Endothelial cell of umbilical vein (primary cell): ENCODE measurements around the gene NKD1. TPM values are rescaled to one million over a fixed set of nuclear protein-coding genes. Genes with fewer than 3 reads are reported as not detected.

Experiments
- BruUV-seq: library from RNA; stranded (reverse); fragments of 400-500 nt; replicated peaks from 2 replicates; lab custom pipeline; 2021; lab: Mats Ljungman, UMichigan
- CTCF ChIA-PET: fragments of 300-600, 350-600 bp; sonication (Branson Sonifier 250); formaldehyde crosslinking; loops from one replicate; lab custom pipeline; 2021; ENCODE audit warnings: antibody characterized with exemption, inconsistent platforms; lab: Charles Lee
- POLR2A ChIA-PET: fragments of 300-600, 350-600 bp; sonication (Branson Sonifier 250); formaldehyde crosslinking; loops from one replicate; lab custom pipeline; 2021; ENCODE audit warnings: antibody characterized with exemption, inconsistent platforms; lab: Charles Lee
- DNase-seq: peaks from one replicate; pipeline ENCODE4 v3.0.0-alpha.2; 2011; ENCODE audit warnings: low read depth, low spot score
- FAIRE-seq: peaks from 2 replicates; lab custom pipeline; 2011; peaks lifted over from hg19 to GRCh38; lab: Jason Lieb, UNC
- H2AFZ ChIP-seq: 2 replicates; pipeline ENCODE4 v1.6.0; 2012; ENCODE audit warnings: low read depth, low read length, control low read depth, inconsistent platforms
- H3K27ac ChIP-seq: 2 replicates; pipeline ENCODE4 v1.5.1; 2011; ENCODE audit warnings: low read depth, mild to moderate bottlenecking, control low read depth, low read length, moderate library complexity; ENCODE audit not compliant: insufficient read depth
- H3K27me3 ChIP-seq, 2 experiments: 2 replicates each; pipeline versions ENCODE4 v1.6.0 to v1.6.1; 2011; ENCODE audit warnings: low read length in 2 of 2, mixed read lengths in 1 of 2; ENCODE audit not compliant: control insufficient read depth in 2 of 2, insufficient read depth in 2 of 2
- H3K36me3 ChIP-seq, 2 experiments: 2 replicates in 1 of 2; 3 replicates in 1 of 2; pipeline ENCODE4 v1.5.1; 2011; ENCODE audit warnings: low read length in 2 of 2, mild to moderate bottlenecking in 1 of 2, moderate library complexity in 1 of 2; ENCODE audit not compliant: control insufficient read depth in 2 of 2, insufficient read depth in 2 of 2; ENCODE audit errors: extremely low read depth in 1 of 2
- H3K4me1 ChIP-seq: 3 replicates; pipeline ENCODE4 v1.5.1; 2011; ENCODE audit warnings: mild to moderate bottlenecking, low read length; ENCODE audit not compliant: control insufficient read depth, insufficient read depth; ENCODE audit errors: extremely low read depth
- H3K4me2 ChIP-seq: 2 replicates; pipeline ENCODE4 v1.6.1; 2011; ENCODE audit warnings: low read length, control low read depth, mixed read lengths; ENCODE audit not compliant: insufficient read depth
- H3K4me3 ChIP-seq, 3 experiments: fragments of 200-600 bp in 1 of 3; sonication (generic), shearing (Covaris generic) in 1 of 3; replicated peaks in 1 of 3; 2 replicates each; pipeline ENCODE4 v1.5.1; 2011 to 2016; ENCODE audit warnings: control low read depth in 3 of 3, low read length in 3 of 3, mild to moderate bottlenecking in 2 of 3, inconsistent platforms in 1 of 3, low read depth in 1 of 3, moderate library complexity in 1 of 3; ENCODE audit not compliant: insufficient read depth in 1 of 3
- H3K79me2 ChIP-seq: 2 replicates; pipeline ENCODE4 v1.6.0; 2012; ENCODE audit warnings: low read length, inconsistent platforms; ENCODE audit not compliant: control insufficient read depth, insufficient read depth
- H3K9ac ChIP-seq: replicated peaks from 2 replicates; pipeline ENCODE3; 2011; ENCODE audit warnings: low read length, control low read depth; ENCODE audit not compliant: insufficient read depth; ENCODE audit errors: extremely low read depth
- H3K9me1 ChIP-seq: replicated peaks from 3 replicates; pipeline ENCODE4 v1.6.0; 2011; ENCODE audit warnings: mild to moderate bottlenecking, low read length; ENCODE audit not compliant: control insufficient read depth, insufficient read depth; ENCODE audit errors: extremely low read depth
- H3K9me3 ChIP-seq: replicated peaks from 2 replicates; pipeline ENCODE4 v1.5.1; 2012; ENCODE audit warnings: low read length, inconsistent platforms; ENCODE audit not compliant: control insufficient read depth, insufficient read depth
- H4K20me1 ChIP-seq: replicated peaks from 2 replicates; pipeline ENCODE3; 2011; ENCODE audit warnings: mild to moderate bottlenecking, low read length; ENCODE audit not compliant: control insufficient read depth, insufficient read depth; ENCODE audit errors: extremely low read depth
- EZH2 ChIP-seq: IDR thresholded peaks from 2 replicates; pipeline ENCODE4 v1.6.1; 2012; ENCODE audit warnings: borderline replicate concordance, low read depth, mild to moderate bottlenecking, moderate library complexity, low read length, inconsistent platforms; ENCODE audit not compliant: severe bottlenecking
- FOS ChIP-seq: IDR thresholded peaks from 2 replicates; pipeline ENCODE4 v1.6.1; 2011; ENCODE audit warnings: mild to moderate bottlenecking, low read length, moderate library complexity, borderline replicate concordance; ENCODE audit not compliant: insufficient read depth
- GATA2 ChIP-seq: IDR thresholded peaks from 2 replicates; pipeline ENCODE4 v1.7.0; 2011; ENCODE audit warnings: low read depth, mild to moderate bottlenecking, moderate library complexity, mixed read lengths, low read length; ENCODE audit not compliant: insufficient read length, insufficient read depth
- JUN ChIP-seq: IDR thresholded peaks from 2 replicates; pipeline ENCODE4 v1.6.1; 2011; ENCODE audit warnings: borderline replicate concordance, low read depth; ENCODE audit not compliant: insufficient read length, insufficient read depth
- MYC ChIP-seq: IDR thresholded peaks from one replicate; pipeline ENCODE4 v1.6.1; 2011; ENCODE audit warnings: mild to moderate bottlenecking, low read depth, low read length
- POLR2A ChIP-seq: IDR thresholded peaks from 2 replicates; pipeline ENCODE4 v1.6.1; 2012; ENCODE audit warnings: low read depth, mild to moderate bottlenecking, control low read depth, low read length
- POLR2AphosphoS5 ChIP-seq: IDR thresholded peaks from 2 replicates; pipeline ENCODE4 v1.6.1; 2012; ENCODE audit warnings: low read depth, mild to moderate bottlenecking, control low read depth, low read length, moderate library complexity; ENCODE audit not compliant: insufficient read depth
- dilution Hi-C: fragments of 300-500 bp; cut with MboI; formaldehyde crosslinking; loops from one replicate; pipeline ENCODE4 v1.15.0; 2019; ENCODE audit warnings: low sequenced_read_pairs; ENCODE audit not compliant: extremely low pct_ligation_motif_present
- intact Hi-C: fragments of 100-400 bp; cut with micrococcal nuclease; formaldehyde crosslinking; loops from one replicate; pipeline ENCODE4 v1.10.0; 2022
- polyA plus RNA-seq, 4 experiments: library from polyadenylated mRNA; depleted of rRNA in 3 of 4; stranded (reverse) in 3 of 4; unstranded in 1 of 4; fragments of >200 nt; gene quantifications; 2 replicates each; pipeline versions ENCODE4 v1.2.1 to v1.2.3, GENCODE V29; 2011 to 2012; ENCODE audit warnings: missing spikeins in 1 of 4
- total RNA-seq: library from RNA; stranded (reverse); gene quantifications from 2 replicates; pipeline ENCODE4 v1.2.3, GENCODE V29; 2021
- TF ChIP-seq, protein P1 (sequence below), 2 donors: IDR thresholded peaks; 1 replicate in 1 of 2; 2 replicates in 1 of 2; pipeline ENCODE4 v1.5.1; 2011; ENCODE audit warnings: low read length in 2 of 2, mild to moderate bottlenecking in 2 of 2, moderate library complexity in 2 of 2, control low read depth in 1 of 2, inconsistent platforms in 1 of 2, low read depth in 1 of 2; ENCODE audit not compliant: insufficient read depth in 1 of 2; ENCODE audit errors: extremely low read depth in 1 of 2
- TF ChIP-seq, protein P2 (sequence below): IDR thresholded peaks from 2 replicates; pipeline ENCODE4 v1.6.1; 2011; ENCODE audit not compliant: insufficient read depth, insufficient read length

Gene NKD1
- total and polyA plus RNA-seq, 2 donors (not counting 3 experiments of a cell fraction or from before 2014, with no cell fraction given): not detected

DNA sequence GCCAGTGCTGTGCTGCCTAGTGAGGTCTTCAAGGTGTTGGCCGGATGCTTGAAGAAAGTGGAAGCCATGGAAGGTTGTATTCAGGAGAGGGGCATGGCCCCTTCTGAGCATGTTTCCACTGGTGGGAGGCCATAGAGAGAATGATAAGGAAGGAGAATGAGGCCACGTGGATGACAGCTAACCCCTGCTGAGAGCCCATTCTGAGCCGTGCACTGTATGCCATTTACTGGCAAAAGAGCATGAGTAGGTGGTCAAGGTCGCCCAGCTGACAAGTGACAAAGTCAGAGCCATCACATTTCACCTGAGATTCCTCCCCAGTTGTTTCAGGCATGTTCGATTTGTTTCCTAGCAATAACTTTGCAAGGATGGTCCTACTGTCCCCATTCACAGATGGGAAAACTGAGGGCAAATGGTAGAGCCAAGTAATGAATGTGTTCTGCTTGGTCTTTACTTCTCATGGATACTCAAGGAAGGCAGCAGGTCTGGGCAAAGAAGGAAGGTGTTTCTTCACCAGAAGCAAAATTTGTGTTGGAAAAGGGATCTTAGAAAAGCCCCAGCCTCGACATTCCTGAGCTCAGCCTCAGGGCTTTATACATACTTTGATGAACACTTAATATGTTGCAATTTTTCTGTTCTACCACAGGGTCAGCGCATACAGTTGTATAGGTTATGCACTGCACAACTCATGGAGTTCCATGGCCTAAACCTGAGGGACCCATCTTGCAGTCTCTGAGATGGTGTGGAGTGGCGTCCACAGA lies 10.5 kb upstream of the NKD1 start:
- no peak overlapping the region for H2AFZ ChIP-seq
- CTCF ChIA-PET: interaction anchor here (1.0 to 1.9 kb wide), 2 partner anchors 128 to 269 kb away, joined by 3 to 5 read pairs; no protein-coding TSS in a partner anchor
- POLR2A ChIA-PET: no interaction called here

More for the DNA sequence above, 10.5 kb upstream of the NKD1 start:
- H3K4me1 ChIP-seq: no peaks in the 10 kb centered on the region
- no peak overlapping the region for H3K4me2 ChIP-seq
- H3K9me1 ChIP-seq: no peaks in the 10 kb centered on the region
- H3K4me3 ChIP-seq: no peak overlapping the region
- H3K27ac ChIP-seq: no peak overlapping the region
- TF ChIP-seq, protein P1, sequence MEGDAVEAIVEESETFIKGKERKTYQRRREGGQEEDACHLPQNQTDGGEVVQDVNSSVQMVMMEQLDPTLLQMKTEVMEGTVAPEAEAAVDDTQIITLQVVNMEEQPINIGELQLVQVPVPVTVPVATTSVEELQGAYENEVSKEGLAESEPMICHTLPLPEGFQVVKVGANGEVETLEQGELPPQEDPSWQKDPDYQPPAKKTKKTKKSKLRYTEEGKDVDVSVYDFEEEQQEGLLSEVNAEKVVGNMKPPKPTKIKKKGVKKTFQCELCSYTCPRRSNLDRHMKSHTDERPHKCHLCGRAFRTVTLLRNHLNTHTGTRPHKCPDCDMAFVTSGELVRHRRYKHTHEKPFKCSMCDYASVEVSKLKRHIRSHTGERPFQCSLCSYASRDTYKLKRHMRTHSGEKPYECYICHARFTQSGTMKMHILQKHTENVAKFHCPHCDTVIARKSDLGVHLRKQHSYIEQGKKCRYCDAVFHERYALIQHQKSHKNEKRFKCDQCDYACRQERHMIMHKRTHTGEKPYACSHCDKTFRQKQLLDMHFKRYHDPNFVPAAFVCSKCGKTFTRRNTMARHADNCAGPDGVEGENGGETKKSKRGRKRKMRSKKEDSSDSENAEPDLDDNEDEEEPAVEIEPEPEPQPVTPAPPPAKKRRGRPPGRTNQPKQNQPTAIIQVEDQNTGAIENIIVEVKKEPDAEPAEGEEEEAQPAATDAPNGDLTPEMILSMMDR (IDR thresholded peaks at IDR 0.05; ENCODE audit: extremely low read depth in 1 of 2, insufficient read depth in 1 of 2, low read depth in 1 of 2, low read length in 2 of 2): no peak
- TF ChIP-seq MYC (no peak), POLR2A (no peak), EZH2 (no peak), GATA2 (no peak), JUN (no peak), POLR2AphosphoS5 (no peak), FOS (no peak)
- TF ChIP-seq, protein P2, sequence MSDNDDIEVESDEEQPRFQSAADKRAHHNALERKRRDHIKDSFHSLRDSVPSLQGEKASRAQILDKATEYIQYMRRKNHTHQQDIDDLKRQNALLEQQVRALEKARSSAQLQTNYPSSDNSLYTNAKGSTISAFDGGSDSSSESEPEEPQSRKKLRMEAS: no peak
- BruUV-seq: no TSS peak
- FAIRE-seq: no peak
- H3K9ac ChIP-seq: no peak overlapping the region
- H4K20me1 ChIP-seq: no peaks in the 10 kb centered on the region
- no peak for DNase-seq
- H3K79me2 ChIP-seq: no peaks in the 10 kb centered on the region
- H3K9me3 ChIP-seq: no peaks in the 10 kb centered on the region
- H3K36me3 ChIP-seq: no peaks in the 10 kb centered on the region
- H3K27me3 ChIP-seq: no peaks in the 10 kb centered on the region
- intact Hi-C loops (no loop called here), dilution Hi-C loops (no loop called here)
